ENCODE measurements around the gene FSIP1. TPM values are rescaled to one million over a fixed set of nuclear protein-coding genes. Genes with fewer than 3 reads are reported as not detected.

Gene FSIP1
- total RNA-seq, 2 donors from 2014 or later = 0.67 to 1.7 TPM

DNA sequence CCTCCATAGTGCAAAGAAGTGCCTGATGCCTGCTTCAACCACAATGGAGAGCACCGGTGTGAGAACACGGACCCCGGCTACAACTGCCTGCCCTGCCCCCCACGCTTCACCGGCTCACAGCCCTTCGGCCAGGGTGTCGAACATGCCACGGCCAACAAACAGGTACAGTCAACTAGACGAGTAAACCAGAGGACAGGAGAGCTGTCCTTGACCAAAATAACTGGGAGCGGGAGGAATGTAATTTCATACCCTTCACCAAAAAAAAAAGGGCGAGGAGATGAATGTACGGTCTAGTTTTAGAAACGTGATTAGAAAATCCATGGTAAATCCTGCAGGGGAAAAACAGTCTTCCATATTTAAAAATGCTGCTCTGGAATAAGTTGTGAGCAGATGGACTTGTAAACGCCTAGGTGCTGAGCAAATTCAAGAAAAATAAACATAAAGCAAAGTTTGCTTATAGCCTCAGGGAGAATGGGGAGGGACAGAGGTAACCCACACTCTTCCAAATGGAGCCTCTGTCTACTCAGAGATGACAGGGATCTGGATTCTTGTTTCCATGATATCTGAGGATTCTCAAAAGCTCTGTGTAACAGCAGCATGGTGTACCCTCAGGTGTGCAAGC lies 193.3 kb downstream of the FSIP1 start:
- ATAC-seq (no peak), DNase-seq (no peak)
- Mint-ChIP-seq H3K27me3 (no peaks in the 10 kb centered on the region), H3K27ac (no peak overlapping the region), H3K4me1 (peaks cover 18% of the 10 kb centered on the region), H3K36me3 (ENCODE audit: low read depth) (peaks cover 6% of the 10 kb centered on the region), H3K4me3 (no peak overlapping the region)
- H3K9me3 ChIP-seq (ENCODE audit: control insufficient read depth, low read length, poor library complexity, severe bottlenecking) = no peaks in the 10 kb centered on the region

DNA sequence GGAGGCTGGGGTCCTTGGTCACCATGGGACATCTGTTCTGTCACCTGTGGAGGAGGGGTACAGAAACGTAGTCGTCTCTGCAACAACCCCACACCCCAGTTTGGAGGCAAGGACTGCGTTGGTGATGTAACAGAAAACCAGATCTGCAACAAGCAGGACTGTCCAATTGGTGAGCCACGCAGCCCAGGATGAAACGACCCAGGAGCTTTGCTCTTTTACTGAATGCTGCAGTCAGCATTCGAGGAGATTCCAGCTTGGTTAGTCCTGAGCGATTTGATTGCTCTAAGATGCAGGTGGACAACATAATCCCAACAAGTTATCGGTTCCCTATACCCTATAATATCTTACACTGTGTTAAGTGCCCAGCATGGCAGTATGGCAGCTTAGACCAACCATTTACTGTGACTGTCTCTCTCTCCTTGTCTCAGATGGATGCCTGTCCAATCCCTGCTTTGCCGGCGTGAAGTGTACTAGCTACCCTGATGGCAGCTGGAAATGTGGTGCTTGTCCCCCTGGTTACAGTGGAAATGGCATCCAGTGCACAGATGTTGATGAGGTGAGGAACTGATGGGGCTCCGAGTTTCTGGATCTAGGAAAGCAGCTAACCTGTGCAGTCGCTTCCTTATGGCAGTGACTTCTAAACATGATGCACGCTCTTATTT lies 194.0 kb downstream of the FSIP1 start:
- Mint-ChIP-seq H3K4me3 (no peak overlapping the region), H3K36me3 (ENCODE audit: low read depth) (peaks cover 6% of the 10 kb centered on the region), H3K27ac (no peak overlapping the region), H3K27me3 (no peaks in the 10 kb centered on the region), H3K4me1 (peaks cover 14% of the 10 kb centered on the region)
- ATAC-seq (no peak), DNase-seq (no peak)
- no peaks in the 10 kb centered on the region for H3K9me3 ChIP-seq (ENCODE audit: control insufficient read depth, low read length, poor library complexity, severe bottlenecking)

DNA sequence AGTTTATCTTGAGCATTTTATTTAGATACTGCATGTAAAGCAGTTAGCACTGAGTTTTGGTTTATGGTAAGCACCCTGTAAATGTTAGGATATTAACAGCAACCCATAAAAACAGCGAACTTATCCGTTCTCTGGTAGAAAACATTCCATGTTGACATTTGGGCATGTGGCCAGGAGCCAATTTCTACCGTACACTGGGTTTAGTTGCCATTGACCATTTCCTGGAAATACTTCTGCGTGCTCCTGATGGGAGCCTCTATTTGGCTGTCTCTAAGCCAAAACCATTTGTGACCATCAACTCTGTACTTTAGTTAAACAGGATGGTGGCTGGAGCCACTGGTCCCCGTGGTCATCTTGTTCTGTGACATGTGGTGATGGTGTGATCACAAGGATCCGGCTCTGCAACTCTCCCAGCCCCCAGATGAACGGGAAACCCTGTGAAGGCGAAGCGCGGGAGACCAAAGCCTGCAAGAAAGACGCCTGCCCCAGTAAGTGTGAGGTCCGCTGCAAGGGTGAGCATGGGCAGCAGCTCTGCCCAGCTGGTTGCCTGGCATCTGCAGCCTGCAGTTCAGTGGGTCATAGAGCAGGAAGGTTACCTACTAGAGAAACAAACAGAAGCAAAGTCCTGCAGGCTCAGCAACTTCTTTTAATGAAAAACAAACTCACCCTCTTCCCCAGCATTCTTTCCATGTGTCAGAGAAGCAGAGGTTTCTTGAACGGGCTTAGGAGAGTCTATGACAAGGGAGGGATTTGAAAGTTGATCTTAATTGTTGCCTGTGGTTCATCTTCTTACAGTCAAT lies 194.7 kb downstream of the FSIP1 start:
- no peaks in the 10 kb centered on the region for H3K27me3 Mint-ChIP-seq
- no peak for DNase-seq
- H3K9me3 ChIP-seq (ENCODE audit: control insufficient read depth, low read length, poor library complexity, severe bottlenecking) = no peaks in the 10 kb centered on the region
- no peak overlapping the region for H3K27ac Mint-ChIP-seq
- H3K4me1 Mint-ChIP-seq = peaks cover 16% of the 10 kb centered on the region
- H3K36me3 Mint-ChIP-seq (ENCODE audit: low read depth) = peaks cover 6% of the 10 kb centered on the region
- ATAC-seq = no peak
- no peak overlapping the region for H3K4me3 Mint-ChIP-seq

DNA sequence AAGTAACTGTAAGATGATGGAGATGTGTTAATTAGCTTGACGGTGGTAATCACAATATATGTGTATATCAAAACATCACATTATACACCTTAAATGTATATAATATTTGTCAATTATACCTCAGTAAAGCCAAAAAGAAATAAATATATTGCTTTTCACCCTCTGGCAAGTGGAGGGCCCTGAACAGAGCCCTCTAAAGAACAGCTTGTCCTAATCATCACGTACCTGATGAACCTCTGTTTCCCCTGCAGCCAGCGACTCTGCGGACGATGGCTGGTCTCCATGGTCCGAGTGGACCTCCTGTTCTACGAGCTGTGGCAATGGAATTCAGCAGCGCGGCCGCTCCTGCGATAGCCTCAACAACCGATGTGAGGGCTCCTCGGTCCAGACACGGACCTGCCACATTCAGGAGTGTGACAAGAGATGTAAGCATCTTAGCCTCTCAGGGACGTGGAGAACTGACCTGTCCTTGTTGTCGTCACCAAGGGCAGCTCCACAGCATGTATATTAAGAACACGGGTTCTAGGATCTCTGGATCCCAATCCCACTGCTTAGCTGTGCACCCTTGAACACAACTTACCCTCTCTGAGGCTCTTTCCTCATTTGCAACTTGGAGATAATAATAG lies 195.4 kb downstream of the FSIP1 start:
- ATAC-seq (no peak), DNase-seq (no peak)
- Mint-ChIP-seq H3K36me3 (ENCODE audit: low read depth) (peaks cover 6% of the 10 kb centered on the region), H3K27me3 (no peaks in the 10 kb centered on the region), H3K4me3 (no peak overlapping the region), H3K4me1 (peaks cover 16% of the 10 kb centered on the region), H3K27ac (peak overlapping the region; percentile 21)
- no peaks in the 10 kb centered on the region for H3K9me3 ChIP-seq (ENCODE audit: control insufficient read depth, low read length, poor library complexity, severe bottlenecking)

DNA sequence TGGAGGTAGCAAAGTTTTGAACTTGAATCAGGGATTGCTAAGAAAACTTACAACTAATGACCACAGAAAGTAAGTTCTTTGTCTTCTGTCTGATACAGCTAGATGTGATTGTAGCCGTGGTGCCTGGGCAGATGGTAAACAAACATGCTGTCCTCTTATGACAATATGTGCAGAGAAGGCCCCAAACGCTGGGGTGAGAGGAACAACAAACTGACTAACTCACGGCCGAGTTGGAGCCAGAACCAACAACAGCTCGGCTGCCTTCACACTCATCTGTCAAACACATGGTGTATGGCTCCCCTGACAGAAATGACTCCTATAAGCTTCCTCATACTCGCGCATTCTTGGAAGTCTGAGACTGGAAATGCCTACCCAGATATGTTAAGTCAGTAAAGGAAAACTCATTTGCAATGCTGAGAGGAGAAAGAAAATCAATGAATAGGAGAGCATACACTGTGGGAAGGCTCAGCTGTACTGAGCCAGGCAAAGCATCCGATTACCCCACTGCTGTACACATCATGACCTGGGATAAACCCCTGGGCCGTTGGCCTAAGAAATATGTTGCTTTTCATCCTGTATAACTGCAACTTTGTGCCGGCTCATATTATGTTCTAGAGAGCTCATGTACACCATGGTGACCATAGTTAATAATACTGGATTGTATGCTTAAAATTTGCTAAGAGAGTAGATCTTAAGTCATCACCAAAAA lies 196.1 kb downstream of the FSIP1 start:
- H3K9me3 ChIP-seq (ENCODE audit: control insufficient read depth, low read length, poor library complexity, severe bottlenecking) = no peaks in the 10 kb centered on the region
- Mint-ChIP-seq H3K27ac (peak overlapping the region; percentile 21), H3K4me1 (peaks cover 20% of the 10 kb centered on the region), H3K4me3 (no peak overlapping the region), H3K27me3 (peaks cover 3% of the 10 kb centered on the region), H3K36me3 (ENCODE audit: low read depth) (peaks cover 8% of the 10 kb centered on the region)
- ATAC-seq (no peak), DNase-seq (no peak)

DNA sequence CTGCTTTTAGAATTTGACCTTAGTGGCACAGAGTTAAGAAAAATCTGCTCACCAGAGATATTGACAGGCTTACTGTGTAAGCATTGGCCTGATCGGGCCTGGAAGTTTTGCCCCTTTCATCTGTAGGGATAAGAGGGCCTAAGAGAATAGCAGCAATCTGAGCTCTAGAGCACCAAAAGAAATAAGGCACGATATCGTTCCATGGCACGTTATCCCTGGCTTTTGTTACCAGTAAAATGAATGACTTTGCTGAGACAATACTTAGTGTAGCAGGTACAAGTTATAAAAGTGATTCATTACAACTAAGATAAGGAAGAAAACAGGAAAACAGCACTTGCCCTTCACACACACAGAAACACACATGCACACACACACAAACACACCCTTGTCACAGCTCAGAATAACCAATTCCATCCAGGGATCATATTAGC lies 196.8 kb downstream of the FSIP1 start:
- ATAC-seq (no peak), DNase-seq (no peak)
- Mint-ChIP-seq H3K36me3 (ENCODE audit: low read depth) (peaks cover 6% of the 10 kb centered on the region), H3K27ac (no peak overlapping the region), H3K4me1 (peaks cover 22% of the 10 kb centered on the region), H3K27me3 (peaks cover 9% of the 10 kb centered on the region), H3K4me3 (no peak overlapping the region)
- no peaks in the 10 kb centered on the region for H3K9me3 ChIP-seq (ENCODE audit: control insufficient read depth, low read length, poor library complexity, severe bottlenecking)

DNA sequence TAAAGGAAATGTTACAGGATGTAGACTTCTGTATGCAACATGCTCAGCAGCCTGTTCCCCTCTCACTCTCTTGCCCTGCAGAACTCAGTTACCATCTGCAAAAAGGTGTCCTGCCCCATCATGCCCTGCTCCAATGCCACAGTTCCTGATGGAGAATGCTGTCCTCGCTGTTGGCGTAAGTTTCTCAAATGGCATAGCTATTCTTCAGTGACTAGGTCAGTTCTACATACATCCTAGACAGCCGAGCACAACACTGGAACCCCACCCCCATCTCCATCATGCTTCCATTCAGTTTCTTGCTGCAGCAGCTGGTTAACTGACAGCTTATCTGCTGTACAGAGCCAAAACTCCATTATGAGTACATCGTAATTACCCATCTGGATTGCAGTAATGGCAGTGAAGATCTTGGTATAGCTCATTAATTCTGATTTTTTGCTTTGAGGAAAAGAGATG lies 197.2 kb downstream of the FSIP1 start:
- Mint-ChIP-seq H3K27me3 (peaks cover 9% of the 10 kb centered on the region), H3K4me3 (no peak overlapping the region), H3K36me3 (ENCODE audit: low read depth) (peaks cover 6% of the 10 kb centered on the region), H3K4me1 (peaks cover 22% of the 10 kb centered on the region), H3K27ac (peak overlapping the region; percentile 51)
- no peak for ATAC-seq
- no peaks in the 10 kb centered on the region for H3K9me3 ChIP-seq (ENCODE audit: control insufficient read depth, low read length, poor library complexity, severe bottlenecking)
- DNase-seq = no peak

DNA sequence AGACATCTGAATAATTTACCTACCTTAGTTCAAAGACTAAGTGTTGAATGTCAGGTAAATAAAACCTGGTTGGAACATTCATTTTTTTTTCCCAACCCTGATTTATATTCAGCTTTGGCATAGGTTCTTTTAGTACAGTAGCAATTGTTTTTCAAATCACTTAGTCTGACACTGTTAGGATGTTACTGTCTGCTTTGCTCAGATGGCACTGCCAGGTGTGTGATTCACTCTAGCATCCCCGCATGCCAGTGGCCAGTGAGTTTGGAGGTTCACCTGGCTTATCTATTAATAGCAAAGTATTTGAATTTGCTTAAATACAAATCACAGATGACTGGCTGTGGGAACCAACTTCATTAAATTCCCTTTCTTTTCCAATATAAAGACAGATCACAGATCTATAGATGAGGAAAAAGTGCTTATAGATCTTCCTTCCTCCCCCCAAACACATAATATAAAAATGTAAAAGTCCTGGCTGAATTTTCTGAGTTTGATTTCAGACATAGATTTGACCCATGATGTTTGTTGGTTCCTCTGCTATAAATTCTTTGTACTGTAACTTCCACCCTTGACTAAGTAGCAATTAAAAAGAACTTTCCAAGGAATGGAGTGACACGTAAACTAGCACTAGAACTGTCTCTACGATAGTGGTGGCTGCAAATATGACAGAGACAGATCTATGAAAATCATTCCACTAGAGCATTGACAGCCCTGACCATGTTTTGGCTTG lies 197.8 kb downstream of the FSIP1 start:
- H3K27me3 Mint-ChIP-seq = peaks cover 9% of the 10 kb centered on the region
- no peak overlapping the region for H3K4me3 Mint-ChIP-seq
- DNase-seq = no peak
- H3K9me3 ChIP-seq (ENCODE audit: control insufficient read depth, low read length, poor library complexity, severe bottlenecking) = no peaks in the 10 kb centered on the region
- no peak for ATAC-seq
- peaks cover 6% of the 10 kb centered on the region for H3K36me3 Mint-ChIP-seq (ENCODE audit: low read depth)
- peak overlapping the region; percentile 51 for H3K27ac Mint-ChIP-seq
- peaks cover 23% of the 10 kb centered on the region for H3K4me1 Mint-ChIP-seq

DNA sequence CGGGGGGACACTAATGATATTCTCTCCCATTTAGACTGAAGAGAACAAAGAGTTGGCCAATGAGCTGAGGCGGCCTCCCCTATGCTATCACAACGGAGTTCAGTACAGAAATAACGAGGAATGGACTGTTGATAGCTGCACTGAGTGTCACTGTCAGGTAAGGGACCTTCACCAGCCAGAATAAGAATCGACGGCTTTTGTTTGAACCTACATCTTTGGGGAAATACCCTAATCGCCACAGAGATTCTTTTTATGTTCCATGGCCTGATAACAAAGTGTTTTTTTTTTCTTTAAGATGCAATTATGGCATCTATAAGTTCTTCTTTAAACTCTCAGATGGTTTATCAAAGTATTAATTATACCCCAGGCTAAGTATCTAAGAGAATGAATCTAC lies 198.4 kb downstream of the FSIP1 start:
- H3K27ac Mint-ChIP-seq = no peak overlapping the region
- peaks cover 24% of the 10 kb centered on the region for H3K4me1 Mint-ChIP-seq

DNA sequence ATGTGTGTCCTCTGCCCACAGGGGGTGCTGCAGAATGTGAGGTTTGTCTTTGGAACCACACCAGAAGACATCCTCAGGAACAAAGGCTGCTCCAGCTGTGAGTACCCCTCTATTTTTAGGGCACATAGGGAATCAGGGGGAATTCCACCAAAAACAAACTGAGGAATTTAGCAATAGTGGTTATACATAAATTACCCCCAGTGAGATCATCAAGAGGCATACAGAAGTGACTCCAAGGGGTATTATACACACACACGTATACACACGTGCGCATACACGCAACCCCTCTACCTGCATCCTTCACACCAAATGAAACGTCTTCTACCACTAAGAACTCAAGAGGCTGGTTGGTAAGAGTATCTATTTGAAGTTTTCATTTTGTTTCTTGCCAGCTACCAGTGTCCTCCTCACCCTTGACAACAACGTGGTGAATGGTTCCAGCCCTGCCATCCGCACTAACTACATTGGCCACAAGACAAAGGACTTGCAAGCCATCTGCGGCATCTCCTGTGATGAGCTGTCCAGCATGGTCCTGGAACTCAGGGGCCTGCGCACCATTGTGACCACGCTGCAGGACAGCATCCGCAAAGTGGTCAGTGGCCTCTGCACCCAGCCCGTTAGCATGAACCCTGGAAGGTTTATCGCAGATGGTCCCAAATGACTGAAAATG lies 198.9 kb downstream of the FSIP1 start:
- H3K27me3 Mint-ChIP-seq = peaks cover 19% of the 10 kb centered on the region
- no peak overlapping the region for H3K27ac Mint-ChIP-seq
- H3K4me3 Mint-ChIP-seq = no peak overlapping the region
- H3K4me1 Mint-ChIP-seq = peaks cover 26% of the 10 kb centered on the region
- H3K9me3 ChIP-seq (ENCODE audit: control insufficient read depth, low read length, poor library complexity, severe bottlenecking) = no peaks in the 10 kb centered on the region
- H3K36me3 Mint-ChIP-seq (ENCODE audit: low read depth) = peaks cover 6% of the 10 kb centered on the region
- no peak for ATAC-seq
- DNase-seq = no peak

More for the DNA sequence above, 198.4 kb downstream of the FSIP1 start:
- ATAC-seq (no peak), DNase-seq (no peak)
- Mint-ChIP-seq H3K4me3 (no peak overlapping the region), H3K36me3 (ENCODE audit: low read depth) (peaks cover 6% of the 10 kb centered on the region), H3K27me3 (peaks cover 14% of the 10 kb centered on the region)
- H3K9me3 ChIP-seq (ENCODE audit: control insufficient read depth, low read length, poor library complexity, severe bottlenecking) = no peaks in the 10 kb centered on the region

DNA sequence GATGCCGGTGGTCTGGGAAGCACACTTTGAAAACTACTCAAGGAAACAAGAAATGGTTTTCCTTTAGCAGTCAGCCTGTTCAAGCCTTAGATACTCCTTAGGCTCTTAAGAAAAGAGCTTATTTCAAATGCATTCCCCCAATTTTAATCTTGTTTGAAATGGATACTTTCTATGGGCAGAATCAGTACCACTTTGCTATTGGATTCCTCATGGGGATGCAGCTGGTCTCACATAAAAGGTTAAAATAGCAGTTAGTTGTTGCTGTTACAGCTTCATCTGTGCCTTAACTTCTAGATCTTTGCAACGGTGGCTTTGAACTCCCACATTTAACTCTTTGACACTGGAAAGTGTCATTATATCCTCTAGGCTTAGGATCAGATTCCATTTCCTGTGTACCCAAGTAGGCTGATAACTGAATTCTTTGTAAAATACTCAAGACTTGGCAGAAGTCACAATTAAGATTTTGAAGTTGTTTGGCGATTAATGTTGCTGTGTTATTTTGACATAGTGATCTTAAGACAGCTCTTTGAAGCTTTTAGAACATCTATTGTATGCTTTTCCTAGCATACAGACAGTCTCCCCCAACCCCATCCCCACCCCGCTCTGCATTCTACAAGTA lies 199.6 kb downstream of the FSIP1 start:
- no peak for DNase-seq
- H3K27ac Mint-ChIP-seq = no peak overlapping the region
- ATAC-seq = no peak
- no peaks in the 10 kb centered on the region for H3K9me3 ChIP-seq (ENCODE audit: control insufficient read depth, low read length, poor library complexity, severe bottlenecking)
- no peak overlapping the region for H3K4me3 Mint-ChIP-seq
- peaks cover 6% of the 10 kb centered on the region for H3K36me3 Mint-ChIP-seq (ENCODE audit: low read depth)
- H3K27me3 Mint-ChIP-seq = peaks cover 19% of the 10 kb centered on the region
- peaks cover 26% of the 10 kb centered on the region for H3K4me1 Mint-ChIP-seq
